Panc1 (cell line): ENCODE measurements around the gene GNAT1. TPM values are rescaled to one million over a fixed set of nuclear protein-coding genes. Genes with fewer than 3 reads are reported as not detected.

ENCODE experiments used
- ATAC-seq: fragments of 200-7000 bp; cut with Tn5 transposase; 2 replicates; pipeline ENCODE4 v1.9.1; 2020; ENCODE audit warnings: mild to moderate bottlenecking, moderate library complexity
- BruUV-seq: library from RNA; stranded (reverse); fragments of 400-500 nt; replicated peaks from 2 replicates; lab custom pipeline; 2021; lab: Mats Ljungman, UMichigan
- CTCF ChIA-PET: fragments of 300-600 bp; sonication (Branson Sonifier 250); formaldehyde crosslinking; loops from one replicate; lab custom pipeline; 2022; ENCODE audit warnings: antibody characterized with exemption; lab: Charles Lee
- POLR2A ChIA-PET: fragments of 300-600 bp; sonication (Branson Sonifier 250); formaldehyde crosslinking; loops from one replicate; lab custom pipeline; 2022; ENCODE audit warnings: antibody characterized with exemption; lab: Charles Lee
- DNase-seq: peaks from one replicate; pipeline ENCODE4 v3.0.0-alpha.2; 2010; ENCODE audit warnings: low read depth, low spot score
- H3K27ac ChIP-seq: 2 replicates; pipeline ENCODE4 v1.5.1; 2011; ENCODE audit warnings: mild to moderate bottlenecking, low read length, inconsistent platforms
- H3K27me3 ChIP-seq: fragments of 200-500 bp; sonication (Bioruptor generic); 2 replicates; pipeline ENCODE4 v1.6.0; 2014; ENCODE audit warnings: low read length, inconsistent platforms; ENCODE audit not compliant: control insufficient read depth, insufficient read depth
- H3K36me3 ChIP-seq: fragments of 200-500 bp; sonication (Bioruptor generic); 2 replicates; pipeline ENCODE4 v1.5.1; 2014; ENCODE audit warnings: inconsistent platforms, mild to moderate bottlenecking, low read length, moderate library complexity; ENCODE audit not compliant: control insufficient read depth, insufficient read depth
- H3K4me1 ChIP-seq: 2 replicates; pipeline ENCODE4 v1.5.1; 2011; ENCODE audit warnings: inconsistent platforms, mild to moderate bottlenecking, low read length, moderate library complexity; ENCODE audit not compliant: control insufficient read depth, insufficient read depth
- H3K4me3 ChIP-seq, 2 experiments: 2 replicates each; pipeline ENCODE4 v1.5.1; 2011 to 2012; ENCODE audit warnings: low read depth in 2 of 2, low read length in 2 of 2, mild to moderate bottlenecking in 2 of 2, inconsistent platforms in 1 of 2, moderate library complexity in 1 of 2
- H3K9me3 ChIP-seq: fragments of 200-500 bp; sonication (Bioruptor generic); 2 replicates; pipeline ENCODE4 v1.5.1; 2014; ENCODE audit warnings: low read depth, mild to moderate bottlenecking, inconsistent platforms, low read length, moderate library complexity; ENCODE audit not compliant: control insufficient read depth, insufficient read depth
- CTCF ChIP-seq: fragments of 450-650 bp; IDR thresholded peaks from 2 replicates; pipeline ENCODE4 v1.5.1; 2017; ENCODE audit warnings: mild to moderate bottlenecking
- POLR2AphosphoS5 ChIP-seq: IDR thresholded peaks from 2 replicates; pipeline ENCODE4 v1.6.1; 2012; ENCODE audit warnings: mild to moderate bottlenecking, low read depth, low read length, moderate library complexity
- REST ChIP-seq, 2 experiments: IDR thresholded peaks; 2 replicates each; pipeline ENCODE4 v1.6.1; 2011 to 2012; ENCODE audit warnings: low read depth in 2 of 2, control low read depth in 1 of 2, low read length in 1 of 2, mild to moderate bottlenecking in 1 of 2, moderate library complexity in 1 of 2; ENCODE audit not compliant: insufficient read depth in 1 of 2
- SIN3A ChIP-seq: IDR thresholded peaks from 2 replicates; pipeline ENCODE4 v1.6.1; 2012; ENCODE audit warnings: low read depth, mild to moderate bottlenecking, low read length, moderate library complexity, borderline replicate concordance; ENCODE audit not compliant: insufficient read depth
- TCF7L2 ChIP-seq: IDR thresholded peaks from 2 replicates; pipeline ENCODE4 v1.6.1; 2011; ENCODE audit warnings: mild to moderate bottlenecking, low read depth, low read length, inconsistent platforms
- in situ Hi-C: cut with HindIII; loops from 2 replicates; pipeline ENCODE4 v1.10.0; 2016; ENCODE audit warnings: low sequenced_read_pairs, low pct_unique_long_range_greater_than_20kb
- intact Hi-C: fragments of 100-400 bp; cut with micrococcal nuclease; formaldehyde crosslinking; loops from one replicate; pipeline ENCODE4 v1.10.0; 2022; ENCODE audit not compliant: unreplicated experiment
- total RNA-seq: library from RNA; stranded (reverse); gene quantifications from one replicate; pipeline ENCODE4 v1.2.1, GENCODE V29; 2021; ENCODE audit not compliant: unreplicated experiment

The GNAT1 gene
- total RNA-seq, 1 experiment from 2014 or later: not detected

GRCh38 chr3:50163572-50164455 lies 27.6 kb upstream of the GNAT1 start:
- POLR2A ChIA-PET: interaction anchor here (1.1 kb wide), 1 partner anchor 9 kb away, joined by 3 read pairs; no protein-coding TSS in a partner anchor
- Histone ChIP-seq H3K4me1 (peaks cover 97% of the 10 kb centered on the region), H3K36me3 (no peaks in the 10 kb centered on the region), H3K27me3 (no peaks in the 10 kb centered on the region), H3K4me3 (no peak overlapping the region), H3K27ac (peak overlapping the region; percentile 96), H3K9me3 (no peaks in the 10 kb centered on the region)
- intact Hi-C loops: no loop called here
- TF ChIP-seq POLR2AphosphoS5 (peak; percentile 54; the same call in 1 of the 2 replicates), REST (IDR thresholded peaks at IDR 0.05; ENCODE audit: insufficient read depth in 1 of 2, low read depth in 2 of 2, low read length in 1 of 2) (no peak), TCF7L2 (peak; percentile 90)
- ATAC-seq: peak; percentile 68
- DNase-seq: no peak
- CTCF ChIA-PET: interaction anchor here (0.6 kb wide), 1 partner anchor 63 kb away, joined by 4 read pairs; no protein-coding TSS in a partner anchor
- in situ Hi-C loops: no loop called here
- BruUV-seq: no TSS peak

GRCh38 chr3:50164481-50164880 lies 26.9 kb upstream of the GNAT1 start:
- no TSS peak for BruUV-seq
- ChIA-PET POLR2A (no interaction called here), CTCF (no interaction called here)
- H3K4me1 ChIP-seq: peaks cover 97% of the 10 kb centered on the region
- intact Hi-C loops: no loop called here
- no peaks in the 10 kb centered on the region for H3K27me3 ChIP-seq
- H3K4me3 ChIP-seq: no peak overlapping the region
- no peaks in the 10 kb centered on the region for H3K9me3 ChIP-seq
- DNase-seq: no peak
- no peaks in the 10 kb centered on the region for H3K36me3 ChIP-seq
- peak overlapping the region; percentile 96 for H3K27ac ChIP-seq
- in situ Hi-C loops: no loop called here
- TF ChIP-seq TCF7L2: peak; percentile 23
- TF ChIP-seq SIN3A: no peak
- ATAC-seq: no peak

- BruUV-seq: no TSS peak
- CTCF ChIA-PET: no interaction called here
- POLR2A ChIA-PET: no interaction called here
- ATAC-seq: peak; percentile 11; the same call in 1 of the 2 replicates
- TF ChIP-seq REST (IDR thresholded peaks at IDR 0.05; ENCODE audit: insufficient read depth in 1 of 2, low read depth in 2 of 2, low read length in 1 of 2) (no peak), SIN3A (no peak), TCF7L2 (no peak), CTCF (no peak), POLR2AphosphoS5 (no peak)
- Histone ChIP-seq H3K27me3 (no peaks in the 10 kb centered on the region), H3K27ac (peak overlapping the region; percentile 96), H3K36me3 (no peaks in the 10 kb centered on the region), H3K4me1 (peaks cover 97% of the 10 kb centered on the region), H3K4me3 (no peak overlapping the region), H3K9me3 (no peaks in the 10 kb centered on the region)
- DNase-seq: no peak
- intact Hi-C loops (no loop called here), in situ Hi-C loops (no loop called here)
Observed at GRCh38 chr3:50164984-50165909, 26.2 kb upstream of the GNAT1 start.
